B cell (primary cell): ENCODE measurements around the gene ZNF827. TPM values are rescaled to one million over a fixed set of nuclear protein-coding genes. Genes with fewer than 3 reads are reported as not detected.

Source experiments
- ATAC-seq: fragments of 200-7000 bp; cut with Tn5 transposase; one replicate; pipeline ENCODE4 v1.10.0; 2021; ENCODE audit warnings: low read depth, mild to moderate bottlenecking, moderate number of reproducible peaks, moderate library complexity
- CTCF ChIA-PET: fragments of 350-600 bp; sonication (Branson Sonifier 250); formaldehyde crosslinking; loops from one replicate; lab custom pipeline; 2021; ENCODE audit warnings: antibody characterized with exemption, inconsistent platforms; lab: Charles Lee
- POLR2A ChIA-PET: fragments of 350-600 bp; sonication (Branson Sonifier 250); formaldehyde crosslinking; loops from one replicate; lab custom pipeline; 2021; ENCODE audit warnings: antibody characterized with exemption; lab: Charles Lee
- DNase-seq: peaks from one replicate; pipeline ENCODE4 v3.0.0; 2013
- H2AFZ ChIP-seq: 2 replicates; pipeline ENCODE4 v1.6.1; 2012; ENCODE audit warnings: mild to moderate bottlenecking, low read depth, low read length; ENCODE audit not compliant: insufficient read depth, poor library complexity, severe bottlenecking
- H3K27ac ChIP-seq, 2 donors: 1 replicate in 1 of 2; 2 replicates in 1 of 2; pipeline ENCODE4 v1.5.1; 2012 to 2013; ENCODE audit warnings: low read length in 2 of 2, mild to moderate bottlenecking in 2 of 2, moderate library complexity in 1 of 2
- H3K27me3 ChIP-seq, 4 experiments: fragments of 200-600 bp in 1 of 4; sonication (generic) in 1 of 4; replicated peaks in 1 of 4; 1 replicate in 2 of 4; 2 replicates in 2 of 4; pipeline versions ENCODE4 v1.6.1 to v1.7.0; 2013 to 2016; ENCODE audit warnings: low read length in 3 of 4, mild to moderate bottlenecking in 2 of 4, mixed read lengths in 1 of 4, moderate library complexity in 1 of 4; ENCODE audit not compliant: insufficient read depth in 4 of 4, control insufficient read depth in 3 of 4; ENCODE audit errors: control extremely low read depth in 1 of 4
- H3K36me3 ChIP-seq, 2 experiments: replicated peaks in 1 of 2; 1 replicate in 1 of 2; 2 replicates in 1 of 2; pipeline versions ENCODE4 v1.6.1 to v1.7.1; 2013; ENCODE audit warnings: low read length in 1 of 2; ENCODE audit not compliant: insufficient read depth in 2 of 2, control insufficient read depth in 1 of 2; ENCODE audit errors: control extremely low read depth in 1 of 2, extremely low read depth in 1 of 2
- H3K4me1 ChIP-seq, 2 donors: fragments of 200-600 bp in 1 of 2; sonication (generic) in 1 of 2; 1 replicate in 1 of 2; 2 replicates in 1 of 2; pipeline versions ENCODE4 v1.5.1 to v1.6.1; 2013 to 2017; ENCODE audit warnings: low read length in 2 of 2; ENCODE audit not compliant: control insufficient read depth in 2 of 2, insufficient read depth in 2 of 2
- H3K4me2 ChIP-seq: replicated peaks from 2 replicates; pipeline ENCODE3; 2012; ENCODE audit warnings: mild to moderate bottlenecking, low read depth, low read length; ENCODE audit not compliant: poor library complexity, severe bottlenecking
- H3K4me3 ChIP-seq, 5 experiments: fragments of 200-600 bp in 1 of 5; sonication (generic) in 1 of 5; 1 replicate in 3 of 5; 2 replicates in 2 of 5; pipeline versions ENCODE4 v1.5.1 to v1.7.0; 2011 to 2016; ENCODE audit warnings: low read length in 4 of 5, mild to moderate bottlenecking in 4 of 5, low read depth in 2 of 5, control low read depth in 1 of 5, moderate library complexity in 1 of 5; ENCODE audit not compliant: insufficient read depth in 1 of 5; ENCODE audit errors: control extremely low read depth in 1 of 5, extremely low read depth in 1 of 5
- H3K79me2 ChIP-seq: fragments of 200-600 bp; sonication (generic); one replicate; pipeline ENCODE4 v1.6.0; 2016; ENCODE audit warnings: low read length; ENCODE audit not compliant: control insufficient read depth, insufficient read depth
- H3K9ac ChIP-seq: fragments of 200-600 bp; sonication (generic); 2 replicates; pipeline ENCODE4 v1.6.1; 2017; ENCODE audit warnings: mild to moderate bottlenecking, low read length, moderate library complexity
- H3K9me3 ChIP-seq, 3 donors: one replicate each; pipeline versions ENCODE4 v1.6.1 to v1.7.1; 2013; ENCODE audit warnings: low read length in 2 of 3; ENCODE audit not compliant: control insufficient read depth in 2 of 3, insufficient read depth in 1 of 3; ENCODE audit errors: control extremely low read depth in 1 of 3
- H4K20me1 ChIP-seq: 2 replicates; pipeline ENCODE4 v1.6.0; 2012; ENCODE audit warnings: mild to moderate bottlenecking, low read length; ENCODE audit not compliant: insufficient read depth, control insufficient read depth, poor library complexity, severe bottlenecking
- H3K27ac Mint-ChIP-seq: one replicate; pipeline ENCODE4 v1.8.0; 2021; ENCODE audit warnings: mixed read lengths
- H3K27me3 Mint-ChIP-seq: one replicate; pipeline ENCODE4 v1.8.0; 2021; ENCODE audit warnings: mixed read lengths
- H3K4me1 Mint-ChIP-seq: one replicate; pipeline ENCODE4 v1.8.0; 2021; ENCODE audit warnings: mixed read lengths
- H3K4me3 Mint-ChIP-seq: one replicate; pipeline ENCODE4 v1.8.0; 2021; ENCODE audit warnings: mixed read lengths
- H3K9me3 Mint-ChIP-seq: one replicate; pipeline ENCODE4 v1.8.0; 2022; ENCODE audit warnings: mixed read lengths; ENCODE audit not compliant: insufficient read depth
- EZH2 ChIP-seq: IDR thresholded peaks from 2 replicates; pipeline ENCODE4 v1.6.1; 2012; ENCODE audit warnings: borderline replicate concordance, low read depth, mild to moderate bottlenecking, moderate library complexity, low read length; ENCODE audit not compliant: insufficient read depth, poor library complexity, severe bottlenecking
- WGBS: methylation state at CpG from one replicate; pipeline ENCODE4 v1.1.5; 2013; ENCODE audit warnings: missing lambda C conversion rate; ENCODE audit not compliant: insufficient coverage; 5-methylcytosine and 5-hydroxymethylcytosine counted together
- intact Hi-C: fragments of 100-400 bp; cut with micrococcal nuclease; formaldehyde crosslinking; loops from one replicate; pipeline ENCODE4 v1.10.0; 2022
- polyA plus RNA-seq: library from polyadenylated mRNA; depleted of rRNA; stranded (reverse); fragments of >200 nt; gene quantifications from 2 replicates; pipeline ENCODE4 v1.2.3, GENCODE V29; 2012
- total RNA-seq, 2 donors: library from RNA; stranded (reverse); fragments of 120-200 nt in 1 of 2; gene quantifications; 1 replicate in 1 of 2; 2 replicates in 1 of 2; pipeline versions ENCODE4 v1.2.3 to v1.2.4, GENCODE V29; 2013 to 2022
- TF ChIP-seq, protein P1 (sequence below): fragments of 200-600 bp; IDR thresholded peaks from one replicate; pipeline ENCODE4 v1.8.0; 2022; ENCODE audit warnings: antibody characterized with exemption, mild to moderate bottlenecking

ZNF827 gene
- total and polyA plus RNA-seq, 2 donors (not counting 1 experiment from before 2014, with no cell fraction given) = 20.6 to 30.1 TPM

DNA sequence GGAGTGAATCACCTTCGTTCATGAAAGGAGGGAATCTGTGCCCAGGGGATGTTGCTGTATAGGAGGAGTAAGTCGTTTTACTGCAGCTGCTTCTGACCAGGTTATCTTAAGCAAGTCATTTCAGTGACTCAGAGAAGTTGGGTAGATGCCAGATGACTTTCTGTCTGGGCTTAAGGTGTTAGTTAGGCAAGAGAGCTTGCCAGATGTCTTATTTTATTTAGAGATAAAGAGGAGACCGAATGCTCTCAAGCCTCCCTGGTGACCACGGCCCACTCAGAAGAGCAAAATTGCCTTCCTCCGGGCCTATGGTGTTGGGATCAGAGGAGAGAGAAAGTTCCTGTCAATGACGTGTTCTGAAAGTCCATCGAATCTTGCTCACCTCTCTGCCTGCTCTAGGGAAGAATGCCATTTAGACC is 16.3 kb upstream of the ZNF827 start:
- no peak overlapping the region for H3K27ac Mint-ChIP-seq
- H3K9ac ChIP-seq = no peak overlapping the region
- no peaks in the 10 kb centered on the region for H3K79me2 ChIP-seq
- no peak overlapping the region for H2AFZ ChIP-seq
- CTCF ChIA-PET = interaction anchor here (1.3 to 1.7 kb wide), 2 partner anchors 9 to 156 kb away, joined by 6 to 7 read pairs; no protein-coding TSS in a partner anchor
- peaks cover 0 to 7% (median 4%) of the 10 kb centered on the region in 3 donors for H3K9me3 ChIP-seq
- DNase-seq = no peak
- no peak overlapping the region for H3K4me2 ChIP-seq
- TF ChIP-seq, protein P1, sequence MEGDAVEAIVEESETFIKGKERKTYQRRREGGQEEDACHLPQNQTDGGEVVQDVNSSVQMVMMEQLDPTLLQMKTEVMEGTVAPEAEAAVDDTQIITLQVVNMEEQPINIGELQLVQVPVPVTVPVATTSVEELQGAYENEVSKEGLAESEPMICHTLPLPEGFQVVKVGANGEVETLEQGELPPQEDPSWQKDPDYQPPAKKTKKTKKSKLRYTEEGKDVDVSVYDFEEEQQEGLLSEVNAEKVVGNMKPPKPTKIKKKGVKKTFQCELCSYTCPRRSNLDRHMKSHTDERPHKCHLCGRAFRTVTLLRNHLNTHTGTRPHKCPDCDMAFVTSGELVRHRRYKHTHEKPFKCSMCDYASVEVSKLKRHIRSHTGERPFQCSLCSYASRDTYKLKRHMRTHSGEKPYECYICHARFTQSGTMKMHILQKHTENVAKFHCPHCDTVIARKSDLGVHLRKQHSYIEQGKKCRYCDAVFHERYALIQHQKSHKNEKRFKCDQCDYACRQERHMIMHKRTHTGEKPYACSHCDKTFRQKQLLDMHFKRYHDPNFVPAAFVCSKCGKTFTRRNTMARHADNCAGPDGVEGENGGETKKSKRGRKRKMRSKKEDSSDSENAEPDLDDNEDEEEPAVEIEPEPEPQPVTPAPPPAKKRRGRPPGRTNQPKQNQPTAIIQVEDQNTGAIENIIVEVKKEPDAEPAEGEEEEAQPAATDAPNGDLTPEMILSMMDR = no peak
- TF ChIP-seq EZH2 = no peak
- POLR2A ChIA-PET = no interaction called here
- H3K27me3 ChIP-seq = no peaks in the 10 kb centered on the region
- WGBS = 91% methylated on average over 7 of the region's 7 CpGs
- no peak for ATAC-seq
- H3K4me1 Mint-ChIP-seq = peaks cover 6% of the 10 kb centered on the region
- intact Hi-C loops = loop anchor here (5.0 kb wide), 2 partner anchors 113 to 1142 kb away; no protein-coding TSS in a partner anchor
- H3K9me3 Mint-ChIP-seq = no peaks in the 10 kb centered on the region
- H3K4me3 ChIP-seq = no peak overlapping the region
- peaks cover 5 to 6% of the 10 kb centered on the region in 2 donors for H3K4me1 ChIP-seq
- no peak overlapping the region for H3K4me3 Mint-ChIP-seq
- H3K27me3 Mint-ChIP-seq = peaks cover 3% of the 10 kb centered on the region
- no peak overlapping the region for H3K27ac ChIP-seq
- no peaks in the 10 kb centered on the region for H4K20me1 ChIP-seq
- H3K36me3 ChIP-seq = no peaks in the 10 kb centered on the region

DNA sequence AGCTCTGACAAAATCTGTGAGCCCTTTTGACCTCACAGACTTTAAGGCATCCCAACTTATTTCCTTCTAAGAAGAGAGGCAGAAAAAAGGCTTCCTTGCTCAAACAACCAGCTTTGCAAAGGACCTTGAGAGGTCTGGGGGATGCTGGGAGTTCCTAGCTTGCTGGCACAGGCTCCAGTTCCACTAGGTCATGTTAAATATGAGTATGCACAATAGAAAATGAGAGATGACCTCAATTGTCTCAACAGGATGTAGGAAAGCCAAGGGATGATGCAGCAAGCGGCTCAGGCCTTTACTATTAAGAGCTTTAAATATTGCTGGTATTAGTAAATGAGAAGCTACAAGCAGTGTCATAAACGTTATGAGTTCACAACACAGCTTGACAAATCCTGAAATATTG is 13.3 kb upstream of the ZNF827 start:
- TF ChIP-seq, protein P1 = no peak
- TF ChIP-seq EZH2 = no peak
- peaks cover 5 to 6% of the 10 kb centered on the region in 2 donors for H3K4me1 ChIP-seq
- H3K9ac ChIP-seq = no peak overlapping the region
- Mint-ChIP-seq H3K27ac (no peak overlapping the region), H3K4me3 (no peak overlapping the region), H3K9me3 (no peaks in the 10 kb centered on the region), H3K4me1 (peaks cover 6% of the 10 kb centered on the region), H3K27me3 (peaks cover 16% of the 10 kb centered on the region)
- no peak overlapping the region for H3K4me2 ChIP-seq
- intact Hi-C loops = no loop called here
- no peak overlapping the region for H3K27ac ChIP-seq
- no peak overlapping the region for H2AFZ ChIP-seq
- POLR2A ChIA-PET = interaction anchor here (0.5 kb wide), 1 partner anchor 1403 kb away, joined by 3 read pairs; no protein-coding TSS in a partner anchor
- 100% methylated on average over 1 of the region's 2 CpGs for WGBS
- H3K27me3 ChIP-seq = no peaks in the 10 kb centered on the region
- CTCF ChIA-PET = interaction anchor here (1.0 to 1.4 kb wide), 2 partner anchors 9 to 25 kb away, joined by 3 to 4 read pairs; no protein-coding TSS in a partner anchor
- DNase-seq = no peak
- no peaks in the 10 kb centered on the region for H3K79me2 ChIP-seq
- peaks cover 0 to 2% (median under 1%) of the 10 kb centered on the region in 3 donors for H3K9me3 ChIP-seq
- no peak for ATAC-seq
- no peaks in the 10 kb centered on the region for H4K20me1 ChIP-seq
- H3K36me3 ChIP-seq = no peaks in the 10 kb centered on the region
- no peak overlapping the region for H3K4me3 ChIP-seq
